ENCODE data around the gene ZFP14.
"Not testable (repeated sequence)": the region's sequence is repeated elsewhere in the genome, so short reads cannot be mapped to it uniquely, and the experiment has no call there.

- TF ChIP-seq CTCF, POLR2A (IDR thresholded peaks at IDR 0.05): not testable (repeated sequence)
Observed at GRCh38 chr19:36309759-36310158, 69.2 kb downstream of the ZFP14 start.

Data from heart left ventricle (tissue), 13 donors.